ENCODE results near the gene EPHA1.
"Not testable (repeated sequence)": the region's sequence is repeated elsewhere in the genome, so short reads cannot be mapped to it uniquely, and the experiment has no call there.

Gene EPHA1

DNA sequence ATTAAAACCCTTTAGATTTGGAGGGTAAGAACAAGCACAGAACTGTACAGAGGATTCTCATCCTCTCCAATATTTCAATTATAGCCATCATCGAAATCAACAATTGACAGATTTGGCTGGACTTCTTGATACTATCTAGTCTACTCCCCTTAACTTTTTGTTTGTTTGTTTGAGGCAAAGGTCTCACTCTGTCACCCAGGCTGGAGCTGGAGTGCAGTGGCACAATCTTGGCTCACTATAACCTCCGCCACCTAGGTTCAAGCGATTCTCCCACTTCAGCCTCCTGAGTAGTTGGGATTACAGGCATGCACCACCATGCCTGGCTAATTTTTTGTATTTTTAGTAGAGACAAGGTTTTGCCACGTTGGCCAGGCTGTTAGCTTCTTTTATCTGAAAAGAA is 6.4 kb downstream of the EPHA1 start:
- not testable (repeated sequence) for DNase-seq (ENCODE audit: low read depth in 3 of 3)

- DNase-seq (ENCODE audit: low read depth in 3 of 3), result no peak
Observed at GRCh38 chr7:143401265-143401664, 7.4 kb downstream of the EPHA1 start.

DNA sequence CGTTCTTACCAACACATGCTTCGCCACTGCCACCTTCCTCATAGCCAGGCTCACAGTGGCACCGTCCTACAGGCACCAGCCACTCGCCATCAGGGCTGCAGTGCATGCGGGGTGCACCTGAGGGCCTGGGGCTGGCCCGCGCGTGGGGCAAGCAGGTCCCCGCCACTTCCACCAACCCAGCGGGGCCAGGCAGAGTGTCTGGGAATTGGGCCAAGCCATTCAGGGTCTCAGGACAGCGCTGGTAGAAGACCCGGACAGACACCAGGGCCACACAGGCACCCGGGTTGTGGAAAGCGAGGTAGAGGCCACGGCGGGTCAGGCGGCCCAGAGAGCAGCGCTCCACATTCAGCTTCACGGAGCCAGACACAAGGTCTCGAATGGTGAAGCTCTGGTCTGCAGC is 9.0 kb downstream of the EPHA1 start:
- DNase-seq (ENCODE audit: low read depth in 3 of 3), result no peak

DNA sequence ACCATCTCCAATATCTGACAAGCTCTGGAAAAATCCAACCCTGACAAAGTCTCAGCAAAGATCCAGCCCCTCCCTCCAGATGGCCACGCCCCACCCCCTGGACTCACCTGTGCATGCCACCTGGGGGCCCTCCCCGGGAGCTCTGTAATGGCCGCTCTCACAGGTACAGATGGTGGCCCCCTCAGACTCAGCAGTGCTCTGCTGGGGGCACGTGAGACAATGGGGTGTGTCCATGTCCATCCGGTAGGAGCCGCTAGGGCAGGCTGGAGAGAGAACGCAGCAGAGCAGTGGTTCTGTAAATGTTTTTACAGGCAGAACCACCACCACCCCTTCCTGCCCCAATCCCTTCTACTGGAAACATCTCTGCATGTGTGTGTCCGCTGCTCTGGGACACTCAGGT is 9.5 kb downstream of the EPHA1 start:
- no peak for DNase-seq (ENCODE audit: low read depth in 3 of 3)

GRCh38 chr7:143398616-143399015 is 10.0 kb downstream of the EPHA1 start:
- no peak for DNase-seq (ENCODE audit: low read depth in 3 of 3)

GRCh38 chr7:143397710-143398530 is 10.7 kb downstream of the EPHA1 start:
- no peak for DNase-seq (ENCODE audit: low read depth in 3 of 3)

DNA sequence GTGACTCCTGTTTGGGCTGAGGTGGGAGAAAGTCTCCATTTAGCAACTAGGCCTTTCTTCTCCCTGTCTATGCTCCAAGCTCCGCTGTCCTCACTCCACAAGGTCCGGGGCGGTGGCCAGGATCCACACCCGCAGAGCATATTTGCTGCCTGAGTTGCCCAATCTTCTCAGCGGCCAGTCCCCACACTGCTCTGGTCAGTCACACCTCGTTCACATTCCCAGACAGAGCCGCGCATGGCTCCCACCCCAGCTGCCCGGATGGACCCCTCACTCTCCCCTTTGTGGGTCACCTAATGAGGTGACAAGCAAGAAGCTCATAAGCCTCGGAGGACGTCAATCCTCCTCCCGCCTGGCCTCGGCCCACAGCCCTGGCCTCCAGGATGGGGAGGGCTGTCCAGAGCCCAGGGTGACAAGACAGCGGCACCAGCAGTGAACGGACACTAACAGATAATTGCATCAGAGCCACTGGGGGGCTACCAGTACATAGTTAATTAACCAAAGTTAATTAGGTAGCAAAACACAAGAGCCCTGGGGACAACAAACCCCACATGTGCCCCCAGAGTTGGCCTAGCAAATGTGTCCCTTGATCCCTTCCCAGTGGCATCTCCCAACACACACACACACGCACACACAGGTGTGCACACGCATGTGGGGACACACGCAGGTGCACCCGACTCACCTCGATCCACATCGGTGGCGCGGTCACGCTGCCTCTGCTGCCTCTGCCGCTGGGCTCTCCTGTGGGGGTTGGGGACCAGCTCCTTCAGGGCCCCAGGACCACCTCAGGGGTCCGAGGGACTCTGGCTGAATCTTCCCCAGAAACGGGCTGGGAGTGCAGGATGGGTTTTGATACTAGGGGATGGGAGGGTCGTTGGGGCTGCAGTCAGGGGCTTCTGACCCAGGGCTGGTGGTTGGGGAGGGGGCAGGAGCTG is 11.8 kb downstream of the EPHA1 start:
- no peak for DNase-seq (ENCODE audit: low read depth in 3 of 3)

GRCh38 chr7:143396182-143396581 is 12.5 kb downstream of the EPHA1 start:
- DNase-seq (ENCODE audit: low read depth in 3 of 3), result no peak

- DNase-seq (ENCODE audit: low read depth in 3 of 3), result no peak
Observed at GRCh38 chr7:143395187-143396149, 13.2 kb downstream of the EPHA1 start.

- no peak for DNase-seq (ENCODE audit: low read depth in 3 of 3)
Observed at GRCh38 chr7:143394777-143395176, 13.9 kb downstream of the EPHA1 start.

GRCh38 chr7:143394068-143394467 is 14.6 kb downstream of the EPHA1 start:
- no peak for DNase-seq (ENCODE audit: low read depth in 3 of 3)

DNA sequence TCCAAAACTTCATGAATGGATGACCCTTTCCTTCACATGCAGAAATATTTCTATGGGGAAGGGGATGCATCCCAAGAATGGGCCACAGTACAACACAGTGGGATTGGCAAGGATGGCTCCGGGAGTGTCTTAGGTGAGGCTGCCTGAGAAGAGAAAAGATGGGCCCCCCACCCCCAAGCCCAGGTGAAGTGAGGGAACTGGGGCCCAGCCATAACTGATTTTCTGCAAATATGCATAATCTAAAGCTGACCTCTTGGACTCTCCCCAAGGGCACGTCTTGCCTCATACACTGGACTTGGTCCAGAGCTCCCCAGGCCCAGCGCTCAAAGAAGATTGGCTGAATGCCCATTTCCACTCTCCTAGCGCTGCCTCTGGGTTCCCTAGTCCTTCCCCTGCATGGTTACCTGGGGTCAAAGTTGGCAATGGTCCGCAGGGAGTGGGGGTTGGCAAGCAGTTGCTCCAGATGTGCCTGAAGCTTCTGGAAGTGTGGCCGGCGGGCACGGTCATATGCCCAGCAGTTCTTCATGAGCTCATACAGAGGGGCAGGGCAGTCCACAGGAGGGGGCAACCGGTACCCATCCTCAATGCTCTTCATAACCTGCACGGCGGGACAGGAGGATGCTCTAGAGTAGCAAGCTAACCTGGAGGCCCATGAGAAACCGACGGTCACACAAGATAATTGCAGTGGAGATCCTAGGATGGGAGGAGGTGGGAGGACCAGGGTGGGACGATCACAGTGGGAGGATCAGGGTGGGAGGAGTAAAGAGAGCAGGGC is 15.2 kb downstream of the EPHA1 start:
- no peak for DNase-seq (ENCODE audit: low read depth in 3 of 3)

DNA sequence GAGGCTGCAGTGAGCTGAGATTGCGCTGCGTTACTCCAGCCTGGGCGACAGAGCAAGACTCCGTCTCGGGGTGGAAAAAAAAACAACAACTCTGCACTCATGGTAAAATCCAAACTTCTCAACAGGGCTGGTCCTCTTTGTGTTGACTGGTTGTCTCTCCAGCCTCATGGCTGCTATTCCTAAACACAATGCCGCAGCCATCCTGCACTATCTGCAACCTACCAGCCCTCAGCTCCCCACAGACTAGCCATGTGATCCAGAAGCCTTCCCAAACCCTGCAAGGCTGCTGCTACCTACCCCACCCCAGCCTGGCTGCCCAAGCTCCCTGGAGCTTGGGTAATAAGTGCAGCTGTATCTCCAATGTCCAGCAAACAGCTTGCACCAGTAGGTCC is 15.8 kb downstream of the EPHA1 start:
- no peak for DNase-seq (ENCODE audit: low read depth in 3 of 3)

- DNase-seq (ENCODE audit: low read depth in 3 of 3), result not testable (repeated sequence)
Observed at GRCh38 chr7:143392427-143392826, 16.2 kb downstream of the EPHA1 start.

GRCh38 chr7:143391462-143392404 is 16.9 kb downstream of the EPHA1 start:
- DNase-seq (ENCODE audit: low read depth in 3 of 3), result no peak

DNA sequence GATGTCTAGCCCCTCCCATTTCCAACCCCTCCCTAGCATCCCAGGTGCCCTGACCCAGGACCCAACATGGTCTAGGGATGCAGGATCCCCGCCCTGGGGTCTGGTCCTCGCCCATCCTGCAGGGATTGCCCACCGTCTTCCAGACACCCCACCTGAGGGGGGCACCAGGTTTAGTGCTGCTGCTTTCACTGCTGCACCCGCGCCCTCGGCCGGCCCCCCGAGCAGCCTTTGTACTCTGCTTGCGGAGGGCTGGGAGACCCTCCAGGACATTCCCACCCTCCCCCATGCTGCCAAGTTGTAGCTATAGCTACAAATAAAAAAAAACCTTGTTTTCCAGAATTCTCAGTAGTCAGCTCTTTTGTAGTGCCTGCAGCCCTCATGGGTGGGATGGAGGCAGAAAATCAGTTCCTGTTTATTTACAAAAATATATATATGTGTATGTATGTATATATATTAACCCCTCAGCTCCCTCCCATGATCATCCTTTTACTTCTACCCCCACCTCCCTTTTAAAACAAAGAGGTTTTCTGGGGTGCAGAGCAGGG is 17.8 kb downstream of the EPHA1 start:
- DNase-seq (ENCODE audit: low read depth in 3 of 3), result no peak

DNA sequence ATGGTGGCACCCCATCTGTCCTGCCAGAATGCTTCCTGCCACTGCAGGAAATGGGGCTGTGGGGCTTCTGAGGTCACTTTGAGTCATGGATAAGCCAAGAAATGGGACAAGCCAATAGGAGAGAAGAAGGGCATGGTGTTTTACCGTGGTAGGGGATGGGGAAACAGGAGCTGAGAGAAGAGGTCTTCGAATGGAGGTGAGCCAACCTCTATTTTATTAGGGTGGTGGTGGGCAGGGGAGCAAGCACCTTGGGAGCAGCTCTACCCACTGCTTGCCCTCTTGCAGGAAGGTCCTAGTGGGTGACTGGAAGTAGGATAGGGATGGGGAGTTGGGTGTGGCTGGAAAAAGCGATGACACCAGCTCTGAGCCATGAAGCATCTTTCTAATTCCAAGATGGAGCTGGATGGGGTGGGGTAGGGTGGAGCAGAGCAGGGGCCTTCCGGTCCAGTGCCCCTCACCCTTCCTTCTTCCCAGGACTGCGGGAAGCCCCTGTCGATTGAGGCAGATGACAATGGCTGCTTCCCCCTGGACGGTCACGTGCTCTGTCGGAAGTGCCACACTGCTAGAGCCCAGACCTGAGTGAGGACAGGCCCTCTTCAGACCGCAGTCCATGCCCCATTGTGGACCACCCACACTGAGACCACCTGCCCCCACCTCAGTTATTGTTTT is 18.4 kb downstream of the EPHA1 start:
- DNase-seq (ENCODE audit: low read depth in 3 of 3), result no peak

DNA sequence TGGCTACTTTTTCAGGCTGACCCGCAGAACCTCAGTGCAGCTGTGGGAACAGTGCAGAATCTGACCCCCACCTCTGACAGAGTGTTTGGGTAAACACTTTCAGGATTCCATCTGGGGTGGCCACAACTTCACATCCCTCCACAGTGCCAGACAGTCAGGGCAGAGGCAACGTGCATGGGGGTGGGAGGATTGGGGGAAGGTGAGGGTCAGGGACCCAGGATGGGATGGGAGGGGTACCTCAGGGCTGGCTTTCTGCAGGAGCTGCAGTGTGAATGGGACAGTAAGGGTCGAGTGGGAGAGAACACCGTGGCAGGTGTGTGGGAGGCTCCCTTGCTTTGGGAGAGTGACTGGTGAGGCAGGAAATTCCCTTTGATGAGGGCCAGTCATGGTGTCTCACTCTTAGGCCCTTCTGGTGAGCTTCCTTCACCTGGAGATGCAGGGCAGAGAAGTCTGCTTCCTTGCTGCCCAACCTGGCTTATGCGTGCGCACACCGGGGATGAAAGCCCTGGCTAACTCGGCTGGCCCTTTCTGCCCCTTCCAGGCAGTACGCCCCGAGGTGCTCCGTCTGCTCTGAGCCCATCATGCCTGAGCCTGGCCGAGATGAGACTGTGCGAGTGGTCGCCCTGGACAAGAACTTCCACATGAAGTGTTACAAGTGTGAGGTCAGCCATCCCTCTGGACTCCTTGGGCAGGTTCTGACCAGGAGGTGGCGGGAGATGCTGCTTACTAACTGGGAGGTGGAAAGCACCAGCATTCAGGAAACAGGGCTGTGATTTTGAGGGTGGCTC is 19.1 kb downstream of the EPHA1 start:
- DNase-seq (ENCODE audit: low read depth in 3 of 3), result no peak
